K562 (cell line): Measurements from ENCODE around the gene TNNT1. TPM values are rescaled to one million over a fixed set of nuclear protein-coding genes. Genes with fewer than 3 reads are reported as not detected.

Experiments used
- ARID2 ChIP-seq: fragments of 450-650 bp; IDR thresholded peaks from 2 replicates; pipeline ENCODE4 v1.6.1; 2017; ENCODE audit warnings: antibody characterized with exemption, mild to moderate bottlenecking
- BRD9 ChIP-seq: fragments of 450-650 bp; IDR thresholded peaks from 2 replicates; pipeline ENCODE4 v1.6.1; 2018; ENCODE audit warnings: low read depth; ENCODE audit not compliant: partially characterized antibody
- CBX5 ChIP-seq: IDR thresholded peaks from 2 replicates; pipeline ENCODE4 v1.6.1; 2014; ENCODE audit warnings: low read depth, borderline replicate concordance
- EP400 ChIP-seq: fragments of 450-650 bp; IDR thresholded peaks from 2 replicates; pipeline ENCODE4 v1.6.1; 2017; ENCODE audit warnings: antibody characterized with exemption, mild to moderate bottlenecking, moderate library complexity
- FOS ChIP-seq: IDR thresholded peaks from 3 replicates; pipeline ENCODE4 v1.6.1; 2011; ENCODE audit not compliant: insufficient read length; ENCODE audit errors: extremely low read depth
- KDM5B ChIP-seq: fragments of 200-600 bp; sonication (generic); IDR thresholded peaks from 2 replicates; pipeline ENCODE4 v1.6.1; 2012; ENCODE audit warnings: low read depth, mild to moderate bottlenecking, moderate library complexity, low read length, control low read depth, inconsistent platforms; ENCODE audit not compliant: insufficient replicate concordance
- MAFG ChIP-seq: fragments of 450-650 bp; conservative IDR thresholded peaks from 2 replicates; pipeline ENCODE4 v1.6.1; 2016; ENCODE audit warnings: missing genetic modification characterization, missing compliant biosample characterization
- MTA3 ChIP-seq: fragments of 450-650 bp; formaldehyde crosslinking; IDR thresholded peaks from 2 replicates; pipeline ENCODE4 v1.6.1; 2017; ENCODE audit warnings: mild to moderate bottlenecking, borderline replicate concordance
- NBN ChIP-seq: fragments of 450-650 bp; IDR thresholded peaks from 2 replicates; pipeline ENCODE4 v1.6.1; 2016; ENCODE audit warnings: low read depth, mild to moderate bottlenecking
- NKRF ChIP-seq: fragments of 450-650 bp; IDR thresholded peaks from 2 replicates; pipeline ENCODE4 v1.6.1; 2016; ENCODE audit warnings: borderline replicate concordance
- NUFIP1 ChIP-seq: fragments of 450-650 bp; IDR thresholded peaks from 2 replicates; pipeline ENCODE4 v1.6.1; 2018; ENCODE audit not compliant: partially characterized antibody
- PKNOX1 ChIP-seq: fragments of 450-650 bp; IDR thresholded peaks from 2 replicates; pipeline ENCODE4 v1.6.1; 2016
- POLR2G ChIP-seq: fragments of 200-400 bp; formaldehyde crosslinking; IDR thresholded peaks from 2 replicates; pipeline ENCODE4 v1.6.1; 2017; ENCODE audit warnings: low read depth, mild to moderate bottlenecking, antibody characterized with exemption, low read length, moderate library complexity
- RFX7 ChIP-seq: fragments of 250-450 bp; sonication (Bioruptor Pico); IDR thresholded peaks from 2 replicates; pipeline ENCODE4 v1.5.1; 2021; ENCODE audit warnings: mild to moderate bottlenecking
- RHOXF2B ChIP-seq: fragments of 250-450 bp; sonication (Bioruptor Pico); conservative IDR thresholded peaks from 2 replicates; pipeline ENCODE4 v1.5.1; 2021
- TOE1 ChIP-seq, 2 experiments: fragments of 450-650 bp in 1 of 2; sonication (generic) in 1 of 2; formaldehyde crosslinking in 1 of 2; IDR thresholded peaks; 2 replicates each; pipeline versions ENCODE4 v1.7.1 to v1.8.0; 2016 to 2022; ENCODE audit warnings: borderline replicate concordance in 2 of 2, mild to moderate bottlenecking in 2 of 2, antibody characterized with exemption in 1 of 2, inconsistent platforms in 1 of 2, low read depth in 1 of 2, missing genetic modification reagents in 1 of 2, moderate library complexity in 1 of 2
- ZBTB8A ChIP-seq: fragments of 450-650 bp; IDR thresholded peaks from 2 replicates; pipeline ENCODE4 v1.6.1; 2018; ENCODE audit warnings: mild to moderate bottlenecking, moderate library complexity; ENCODE audit not compliant: partially characterized antibody
- ZNF165 ChIP-seq: fragments of 250-450 bp; sonication (Bioruptor Pico); IDR thresholded peaks from 2 replicates; pipeline ENCODE4 v1.4.0; 2020; ENCODE audit warnings: borderline replicate concordance
- ZNF174 ChIP-seq: fragments of 250-450 bp; sonication (Bioruptor Pico); IDR thresholded peaks from 2 replicates; pipeline ENCODE4 v1.4.0; 2020; ENCODE audit warnings: mild to moderate bottlenecking
- ZNF436 ChIP-seq: fragments of 250-450, 450-650 bp; sonication (Bioruptor Pico); formaldehyde crosslinking; IDR thresholded peaks from 2 replicates; pipeline ENCODE4 v1.7.0; 2020; ENCODE audit warnings: mild to moderate bottlenecking
- polyA plus RNA-seq, 8 experiments: library from polyadenylated mRNA; depleted of rRNA in 4 of 8; stranded (reverse) in 5 of 8; unstranded in 3 of 8; fragments of >200 nt; fragmentation: Nextera tagmentation in 2 of 8; fragmentation: Illumina TruSeq in 1 of 8; extraction: Ambion mirVana in 2 of 8; extraction: Trizol in 1 of 8; gene quantifications; 2 replicates each; pipeline versions ENCODE4 v1.2.1 to v1.2.3, GENCODE V29; 2011 to 2014; ENCODE audit warnings: inconsistent platforms in 1 of 8, missing spikeins in 1 of 8
- total RNA-seq, 7 experiments: library from RNA; depleted of rRNA in 6 of 7; stranded (reverse); fragments of >200 nt in 6 of 7; fragmentation: Illumina TruSeq in 2 of 7; extraction: Trizol in 2 of 7; gene quantifications; 2 replicates each; pipeline versions ENCODE4 v1.2.1 to v1.2.3, GENCODE V29; 2011 to 2021; ENCODE audit warnings: low replicate concordance in 1 of 7
- TF ChIP-seq, protein P1 (sequence below): sonication (generic); formaldehyde crosslinking; IDR thresholded peaks from 2 replicates; pipeline ENCODE4 v1.8.0; 2022; ENCODE audit warnings: mild to moderate bottlenecking, missing genetic modification reagents

Gene TNNT1
- total and polyA plus RNA-seq, 9 of the 15 experiments (the other 6 are each of a cell fraction or from before 2014, with no cell fraction given), result 31.8 to 390 (median 227) TPM

DNA sequence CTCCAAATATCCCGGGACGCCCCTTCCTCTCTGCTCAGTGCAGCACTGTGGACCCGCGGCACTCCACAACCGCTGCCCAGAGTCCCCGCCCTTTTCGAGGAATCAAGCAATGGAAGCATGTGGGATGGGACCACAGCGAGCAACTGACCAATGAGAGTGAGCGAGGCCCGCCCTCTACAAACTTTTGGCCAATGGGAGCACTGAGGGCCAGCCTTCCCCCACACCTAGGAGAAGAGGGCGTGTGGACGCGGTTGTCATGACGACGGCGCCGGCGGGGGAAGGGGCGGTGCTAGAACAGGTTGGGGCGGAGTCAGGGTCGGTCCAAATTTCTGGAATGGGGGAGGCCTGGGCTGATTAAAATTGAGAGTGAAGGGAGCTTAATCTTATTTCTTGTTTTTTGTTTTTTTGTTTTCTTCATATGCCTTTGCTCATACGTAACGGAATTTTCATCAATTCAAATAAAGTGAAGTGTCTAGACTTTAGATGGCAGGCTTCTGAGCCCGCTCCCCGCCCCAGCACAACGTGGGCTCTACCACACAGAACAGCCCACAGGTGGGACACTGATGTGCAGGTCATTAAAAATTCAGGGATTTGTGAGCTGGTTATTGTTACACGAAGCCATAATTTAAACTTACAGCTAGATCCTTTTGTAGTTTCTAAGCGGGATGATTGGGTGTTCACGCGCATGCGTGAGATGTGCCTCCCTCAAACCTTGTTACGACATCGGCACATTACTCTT lies 17.7 kb upstream of the TNNT1 start, which contains the start of gene DNAAF3 (continued):
- peak; percentile 98 for TF ChIP-seq FOS
- TF ChIP-seq CBX5, result no peak
- TF ChIP-seq ZNF165 (CRISPR knock-in tag), result 0 out of 2 replicates have a peak, but pooled peaks have one; percentile 66
- no peak for TF ChIP-seq MAFG
- TF ChIP-seq ZNF436 (CRISPR knock-in tag), result peak; percentile 21; the same call in 1 of the 2 replicates
- TF ChIP-seq EP400, result no peak
- 0 out of 2 replicates have a peak, but pooled peaks have one; percentile 57 for TF ChIP-seq POLR2G
- TF ChIP-seq KDM5B, result no peak
- no peak for TF ChIP-seq ARID2
- peak; percentile 56 for TF ChIP-seq NBN
- TF ChIP-seq PKNOX1, result peak; percentile 51
- peak; percentile 91 for TF ChIP-seq NUFIP1
- no peak for TF ChIP-seq RFX7 (CRISPR knock-in tag)
- 0 out of 2 replicates have a peak, but pooled peaks have one; percentile 39 for TF ChIP-seq ZNF174 (CRISPR knock-in tag)
- no peak; the same call in 1 of the 2 replicates for TF ChIP-seq MTA3
- no peak for TF ChIP-seq ZBTB8A
- no peak for TF ChIP-seq RHOXF2B (CRISPR knock-in tag)
- peak; percentile 98 for TF ChIP-seq TOE1 (IDR thresholded peaks at IDR 0.05; ENCODE audit: borderline replicate concordance)
- TF ChIP-seq TOE1 (CRISPR knock-in tag; IDR thresholded peaks at IDR 0.05; ENCODE audit: borderline replicate concordance, low read depth), result no peak
- TF ChIP-seq, protein P1, sequence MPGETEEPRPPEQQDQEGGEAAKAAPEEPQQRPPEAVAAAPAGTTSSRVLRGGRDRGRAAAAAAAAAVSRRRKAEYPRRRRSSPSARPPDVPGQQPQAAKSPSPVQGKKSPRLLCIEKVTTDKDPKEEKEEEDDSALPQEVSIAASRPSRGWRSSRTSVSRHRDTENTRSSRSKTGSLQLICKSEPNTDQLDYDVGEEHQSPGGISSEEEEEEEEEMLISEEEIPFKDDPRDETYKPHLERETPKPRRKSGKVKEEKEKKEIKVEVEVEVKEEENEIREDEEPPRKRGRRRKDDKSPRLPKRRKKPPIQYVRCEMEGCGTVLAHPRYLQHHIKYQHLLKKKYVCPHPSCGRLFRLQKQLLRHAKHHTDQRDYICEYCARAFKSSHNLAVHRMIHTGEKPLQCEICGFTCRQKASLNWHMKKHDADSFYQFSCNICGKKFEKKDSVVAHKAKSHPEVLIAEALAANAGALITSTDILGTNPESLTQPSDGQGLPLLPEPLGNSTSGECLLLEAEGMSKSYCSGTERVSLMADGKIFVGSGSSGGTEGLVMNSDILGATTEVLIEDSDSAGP (CRISPR knock-in tag), result no peak
- TF ChIP-seq NKRF, result no peak
- TF ChIP-seq BRD9, result no peak
